Body of pancreas (tissue), 4 donors: ENCODE measurements around the gene PMPCA. TPM values are rescaled to one million over a fixed set of nuclear protein-coding genes. Genes with fewer than 3 reads are reported as not detected.

Source experiments
- ATAC-seq: fragments of 150-250 bp; one replicate; pipeline ENCODE4 v1.9.1; 2016
- DNase-seq, 4 donors: peaks; one replicate each; pipeline ENCODE4 v3.0.0-alpha.2; 2019
- H3K27ac ChIP-seq, 4 donors: fragments of 200-600 bp; sonication (generic); 1 replicate in 3 of 4; 2 replicates in 1 of 4; pipeline versions ENCODE4 v1.5.1 to v1.6.1; 2016 to 2019; ENCODE audit warnings: mild to moderate bottlenecking in 1 of 4, mixed read lengths in 1 of 4, moderate library complexity in 1 of 4
- H3K27me3 ChIP-seq, 2 donors: fragments of 200-600 bp; sonication (generic); one replicate each; pipeline ENCODE4 v1.6.0; 2016; ENCODE audit warnings: mild to moderate bottlenecking in 1 of 2
- H3K36me3 ChIP-seq, 2 donors: fragments of 200-600 bp; sonication (generic); replicated peaks in 1 of 2; 2 replicates each; pipeline ENCODE4 v1.5.1; 2016; ENCODE audit warnings: low read depth in 2 of 2; ENCODE audit not compliant: insufficient read depth in 1 of 2
- H3K4me1 ChIP-seq: fragments of 200-600 bp; sonication (generic); one replicate; pipeline ENCODE4 v1.6.0; 2016
- H3K4me3 ChIP-seq, 2 donors: fragments of 200-600 bp; sonication (generic); 1 replicate in 1 of 2; 2 replicates in 1 of 2; pipeline ENCODE4 v1.5.1; 2016 to 2019
- H3K9me3 ChIP-seq, 3 donors: fragments of 200-600 bp; sonication (generic); 1 replicate in 2 of 3; 2 replicates in 1 of 3; pipeline ENCODE4 v1.5.1; 2016
- CTCF ChIP-seq, 7 experiments: fragments of 450-650 bp in 4 of 7; fragments of 200-600 bp in 3 of 7; sonication (generic) in 3 of 7; IDR thresholded peaks; one replicate each; pipeline ENCODE4 v1.5.1; 2016 to 2019; ENCODE audit warnings: antibody characterized with exemption in 7 of 7
- POLR2A ChIP-seq, 3 donors: fragments of 450-650 bp; IDR thresholded peaks; one replicate each; pipeline ENCODE4 v1.6.1; 2016; ENCODE audit warnings: antibody characterized with exemption in 3 of 3, mild to moderate bottlenecking in 2 of 3
- WGBS, 2 donors: methylation state at CpG; one replicate each; pipeline ENCODE4 v1.1.5; 2017; 5-methylcytosine and 5-hydroxymethylcytosine counted together
- intact Hi-C: fragments of 100-400 bp; cut with DNase I; formaldehyde crosslinking; loops from one replicate; pipeline ENCODE4 v1.15.1; 2023
- total RNA-seq, 2 donors: library from RNA; depleted of rRNA; stranded (reverse); fragments of >200 nt; gene quantifications; one replicate each; pipeline ENCODE4 v1.1.0, GENCODE V29; 2016

The PMPCA gene
- total RNA-seq, 2 donors from 2014 or later: 23.6 to 25.1 TPM

- WGBS, 2 donors: 59 to 87% methylated on average over 4 to 20 of the region's 27 CpGs
- no peaks in the 10 kb centered on the region for H3K36me3 ChIP-seq
- peak in 3 of 4 donors; percentile 57 to 60 (median 60) for DNase-seq
- no peak for ATAC-seq
- no peak within 1 kb of the TSS for H3K4me3 ChIP-seq
- TF ChIP-seq CTCF (IDR thresholded peaks at IDR 0.05) (no peak), POLR2A (IDR thresholded peaks at IDR 0.05) (peak in 1 of 3 donors; percentile 32)
- H3K27ac ChIP-seq: peak within 1 kb of the TSS in 2 of 4 donors; percentile 61 to 65
- intact Hi-C loops: no loop called here
- no peaks in the 10 kb centered on the region for H3K9me3 ChIP-seq
- H3K4me1 ChIP-seq: peaks cover 18% of the 10 kb centered on the region
- H3K27me3 ChIP-seq: no peaks in the 10 kb centered on the region
Measured at GRCh38 chr9:136373300-136374182, 36.9 kb upstream of the PMPCA start, which contains the start of gene CARD9. Gene CARD9 (minus strand): TSS chr9:136373669. CDS start chr9:136372078, 1,591 bp downstream.

GRCh38 chr9:136374183-136374575 lies 36.3 kb upstream of the PMPCA start:
- intact Hi-C loops: no loop called here
- Histone ChIP-seq H3K4me3 (no peak overlapping the region), H3K27ac (no peak overlapping the region), H3K36me3 (peaks cover 0 to 2% of the 10 kb centered on the region in 2 donors), H3K9me3 (no peaks in the 10 kb centered on the region), H3K27me3 (no peaks in the 10 kb centered on the region), H3K4me1 (peaks cover 18% of the 10 kb centered on the region)
- TF ChIP-seq CTCF (IDR thresholded peaks at IDR 0.05): no peak
- no peak for TF ChIP-seq POLR2A (IDR thresholded peaks at IDR 0.05)
- ATAC-seq (no peak), DNase-seq (no peak)
- 89 to 97% methylated on average over 10 to 14 of the region's 14 CpGs for WGBS, 2 donors

- Histone ChIP-seq H3K36me3 (peaks cover 0 to 2% of the 10 kb centered on the region in 2 donors), H3K9me3 (no peaks in the 10 kb centered on the region), H3K4me1 (peaks cover 18% of the 10 kb centered on the region), H3K27me3 (no peaks in the 10 kb centered on the region), H3K4me3 (no peak overlapping the region), H3K27ac (no peak overlapping the region)
- DNase-seq: no peak
- no peak for TF ChIP-seq POLR2A (IDR thresholded peaks at IDR 0.05)
- no peak for TF ChIP-seq CTCF (IDR thresholded peaks at IDR 0.05)
- intact Hi-C loops: no loop called here
- ATAC-seq: no peak
- WGBS, 2 donors: 88 to 91% methylated on average over 6 to 12 of the region's 12 CpGs
Measured at GRCh38 chr9:136375096-136375495, 35.4 kb upstream of the PMPCA start.

GRCh38 chr9:136376457-136376856 lies 34.0 kb upstream of the PMPCA start:
- intact Hi-C loops: no loop called here
- WGBS, 2 donors: 40 to 81% methylated on average over 1 to 8 of the region's 8 CpGs
- ATAC-seq (no peak), DNase-seq (no peak)
- Histone ChIP-seq H3K36me3 (peaks cover 0 to 4% of the 10 kb centered on the region in 2 donors), H3K27me3 (no peaks in the 10 kb centered on the region), H3K9me3 (no peaks in the 10 kb centered on the region), H3K27ac (no peak overlapping the region), H3K4me1 (peaks cover 18% of the 10 kb centered on the region), H3K4me3 (no peak overlapping the region)
- TF ChIP-seq CTCF (IDR thresholded peaks at IDR 0.05) (no peak), POLR2A (IDR thresholded peaks at IDR 0.05) (no peak)
